Bone marrow (tissue), 2 donors: ENCODE measurements around the gene PANK4.
"Not testable (repeated sequence)": the region's sequence is repeated elsewhere in the genome, so short reads cannot be mapped to it uniquely, and the experiment has no call there.

Experiments
- DNase-seq, 2 donors: peaks; one replicate each; lab custom pipeline; 2025; lab: John Stamatoyannopoulos, UW

PANK4 gene

DNA sequence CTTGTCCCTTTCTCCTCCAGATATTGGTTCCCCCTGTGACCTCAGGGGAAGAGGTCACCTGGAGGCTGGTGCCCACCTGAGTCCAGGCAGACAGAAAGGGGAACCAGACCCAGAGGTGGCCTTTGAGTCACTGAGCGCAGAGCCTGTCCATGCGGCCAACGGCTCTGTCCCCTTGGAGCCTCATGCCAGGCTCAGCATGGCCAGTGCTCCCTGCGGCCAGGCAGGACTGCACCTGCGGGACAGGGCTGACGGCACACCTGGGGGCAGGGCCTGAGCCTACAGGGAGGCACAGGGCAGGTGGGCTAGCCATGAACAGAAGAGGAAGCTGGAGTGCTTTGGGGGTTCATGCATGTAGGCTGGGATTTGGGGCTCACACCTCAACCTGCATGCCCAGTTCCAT is 32.5 kb upstream of the PANK4 start:
- no peak for DNase-seq

- DNase-seq = no peak
These were observed 32.0 kb upstream of the PANK4 start for GRCh38 chr1:2558420-2558819.

DNA sequence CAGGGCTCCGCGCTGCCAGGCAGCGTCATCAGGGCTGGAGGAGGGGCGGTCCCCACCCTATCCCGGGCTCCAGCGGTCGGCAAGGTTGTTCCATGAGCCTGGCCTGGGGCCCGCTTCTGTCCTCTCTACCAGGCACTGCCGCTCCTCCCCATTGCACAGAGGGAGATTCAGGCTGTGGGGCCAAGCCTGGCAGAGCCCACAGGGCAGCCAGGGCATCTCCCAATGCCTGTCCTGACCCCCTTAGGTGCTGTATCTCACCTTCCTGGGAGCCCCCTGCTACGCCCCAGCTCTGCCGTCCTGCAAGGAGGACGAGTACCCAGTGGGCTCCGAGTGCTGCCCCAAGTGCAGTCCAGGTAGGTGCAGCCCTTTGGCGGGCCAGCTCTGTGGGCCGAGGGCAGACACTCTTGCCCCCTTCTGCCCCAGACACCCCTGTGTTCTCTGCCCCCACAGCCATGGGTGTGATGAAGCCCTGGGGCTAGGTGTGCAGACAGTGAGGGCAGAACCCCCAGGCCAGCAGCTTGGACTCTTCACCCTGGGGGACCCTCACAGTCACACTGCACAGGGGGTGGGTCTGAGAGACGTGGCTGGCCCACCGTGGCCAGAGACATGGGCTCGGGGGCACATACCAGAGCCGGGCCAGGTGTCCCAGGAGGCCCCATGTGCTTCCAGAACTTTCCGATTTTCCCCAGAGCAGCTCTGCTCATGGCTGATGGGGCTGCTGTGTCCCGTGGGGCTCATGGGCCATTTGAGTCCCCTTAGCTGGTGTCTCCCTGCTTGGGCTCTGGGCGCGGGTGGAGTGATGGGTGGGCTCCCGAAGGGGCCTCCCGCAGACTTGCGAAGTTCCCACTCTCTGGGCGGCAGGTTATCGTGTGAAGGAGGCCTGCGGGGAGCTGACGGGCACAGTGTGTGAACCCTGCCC is 31.3 kb upstream of the PANK4 start:
- DNase-seq = no peak

DNA sequence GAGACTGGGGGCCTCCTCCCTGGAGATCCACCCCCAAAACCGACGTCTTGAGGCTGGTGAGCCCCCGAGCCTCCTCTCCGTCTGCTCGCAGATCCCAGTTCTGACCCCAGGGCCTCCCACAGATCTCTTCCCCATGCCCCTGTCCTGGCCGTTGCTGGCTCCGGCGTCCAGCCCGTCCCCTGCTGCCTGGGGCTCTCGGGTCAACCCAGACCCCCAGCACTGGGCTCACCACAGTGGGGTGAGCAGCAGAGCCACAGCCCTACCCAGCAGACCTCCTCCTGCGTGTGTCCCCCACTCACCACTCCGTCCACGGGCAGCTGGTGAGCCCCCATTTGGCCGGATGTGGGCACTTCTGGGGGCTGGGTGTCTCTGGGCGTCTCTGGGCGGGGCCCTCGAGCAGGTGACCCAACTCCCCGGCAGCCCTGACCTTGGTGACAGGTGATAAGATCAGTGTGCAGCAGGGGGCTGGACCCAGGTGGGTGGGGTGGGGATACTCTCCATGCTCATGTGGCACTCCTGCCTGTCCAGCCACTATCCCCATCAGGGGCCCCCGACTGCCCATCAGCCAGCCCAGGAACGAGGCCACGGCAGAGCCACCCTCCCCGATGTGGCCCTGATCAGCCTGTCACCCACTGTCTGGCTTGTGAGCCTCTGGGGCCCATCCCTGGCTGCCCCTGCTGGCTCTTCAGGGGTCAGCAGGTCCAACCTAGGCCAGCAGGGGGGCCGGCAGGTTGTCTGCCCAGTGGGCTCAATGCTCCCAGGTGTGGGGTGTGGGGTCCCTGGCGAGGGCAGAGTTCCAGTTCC is 30.5 kb upstream of the PANK4 start:
- no peak for DNase-seq

DNA sequence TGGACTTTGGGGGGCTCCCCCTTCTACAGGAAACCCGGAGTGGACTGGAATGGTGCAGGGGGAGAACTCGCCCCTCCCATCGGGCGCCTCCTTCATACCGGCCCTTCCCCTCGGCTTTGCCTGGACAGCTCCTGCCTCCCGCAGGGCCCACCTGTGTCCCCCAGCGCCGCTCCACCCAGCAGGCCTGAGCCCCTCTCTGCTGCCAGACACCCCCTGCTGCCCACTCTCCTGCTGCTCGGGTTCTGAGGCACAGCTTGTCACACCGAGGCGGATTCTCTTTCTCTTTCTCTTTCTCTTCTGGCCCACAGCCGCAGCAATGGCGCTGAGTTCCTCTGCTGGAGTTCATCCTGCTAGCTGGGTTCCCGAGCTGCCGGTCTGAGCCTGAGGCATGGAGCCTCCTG is 29.9 kb upstream of the PANK4 start, which contains the start of gene TNFRSF14:
TNFRSF14 (plus strand) TSS at position 95 of the 401 bp plus-strand sequence; CDS start at position 389, 294 bp downstream.
- peak; percentile 75 to 88 for DNase-seq

GRCh38 chr1:2555634-2556276 is 29.4 kb upstream of the PANK4 start:
- peak; percentile 62 to 73 for DNase-seq

GRCh38 chr1:2554621-2555387 is 28.4 kb upstream of the PANK4 start:
- no peak for DNase-seq

- DNase-seq = no peak
These were observed 27.6 kb upstream of the PANK4 start for GRCh38 chr1:2553871-2554620.

DNA sequence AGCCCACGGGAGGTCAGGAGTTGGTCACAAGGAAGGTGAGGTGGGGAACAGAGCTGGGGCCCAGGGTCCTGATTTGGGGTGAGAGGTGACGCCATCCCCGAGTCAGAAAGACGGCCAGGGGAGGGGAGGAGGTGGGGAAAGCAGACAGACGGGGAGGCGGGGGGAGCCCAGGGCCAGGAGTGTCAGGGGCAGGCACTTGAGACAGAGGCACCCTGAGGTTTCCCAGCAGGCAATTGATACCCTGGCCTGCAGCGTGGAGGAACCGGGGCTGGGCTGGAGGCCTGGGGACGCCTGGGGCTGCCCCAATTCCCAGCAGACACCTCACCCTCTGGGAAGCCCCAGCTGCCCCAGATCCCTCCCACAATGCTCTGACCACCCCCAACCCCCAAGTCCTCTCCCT is 26.7 kb upstream of the PANK4 start:
- not testable (repeated sequence) for DNase-seq

DNA sequence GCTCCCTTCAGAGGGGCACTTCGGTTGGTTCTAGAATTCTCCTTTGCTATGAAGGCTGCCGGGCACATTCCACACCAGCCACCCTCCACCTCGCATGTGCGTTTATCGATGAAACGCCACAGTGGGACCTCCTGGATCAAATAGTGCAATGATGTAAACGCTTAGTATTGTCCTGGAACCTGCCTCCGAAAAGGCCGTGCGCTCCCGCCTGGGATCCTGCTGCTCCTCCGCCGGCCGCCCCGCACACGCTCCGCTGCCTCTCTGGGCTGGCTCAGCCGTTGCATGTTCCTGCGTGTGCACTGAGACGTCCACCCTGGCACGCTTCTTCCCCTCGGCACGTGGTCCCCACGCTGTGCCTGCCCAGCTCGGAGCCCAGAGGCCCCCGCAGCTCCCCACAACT is 25.8 kb upstream of the PANK4 start:
- DNase-seq = no peak

- not testable (repeated sequence) for DNase-seq
These were observed 25.1 kb upstream of the PANK4 start for GRCh38 chr1:2551544-2551943.

DNA sequence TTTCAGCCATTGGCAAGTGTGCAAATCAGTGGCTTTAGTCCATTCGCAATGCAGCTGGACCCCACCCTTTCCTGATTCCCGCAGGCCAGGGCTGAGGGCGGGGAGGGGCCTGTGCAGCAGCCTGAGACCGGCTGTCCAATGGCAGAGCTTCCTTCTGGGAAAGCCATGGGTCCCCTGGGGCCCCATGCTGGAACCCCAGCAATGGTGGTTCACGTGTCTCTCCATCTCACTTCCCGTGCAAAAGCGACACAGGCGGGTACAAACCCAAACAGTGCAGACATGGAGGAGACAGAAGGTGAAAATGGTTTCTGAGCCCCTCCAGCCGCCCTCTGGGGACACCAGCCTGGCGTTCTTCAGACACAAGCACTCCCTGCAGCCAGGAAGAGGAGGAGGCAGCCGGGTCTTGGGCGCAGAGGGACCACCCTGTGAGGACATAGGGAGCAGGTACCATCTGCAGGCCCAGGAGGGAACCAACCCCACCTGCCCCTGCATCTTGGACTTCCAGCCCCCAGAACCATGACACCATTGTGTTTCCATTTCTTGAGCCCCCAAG is 24.0 kb upstream of the PANK4 start:
- DNase-seq = not testable (repeated sequence)

- not testable (repeated sequence) for DNase-seq
These were observed 23.1 kb upstream of the PANK4 start for GRCh38 chr1:2549367-2550029.

- peak; percentile 29 to 63 for DNase-seq
These were observed 21.7 kb upstream of the PANK4 start for GRCh38 chr1:2548068-2548589.

GRCh38 chr1:2547210-2548067 is 21.0 kb upstream of the PANK4 start:
- no peak for DNase-seq

- DNase-seq = peak; percentile 37 to 70
These were observed 20.3 kb upstream of the PANK4 start for GRCh38 chr1:2546515-2547209.

DNA sequence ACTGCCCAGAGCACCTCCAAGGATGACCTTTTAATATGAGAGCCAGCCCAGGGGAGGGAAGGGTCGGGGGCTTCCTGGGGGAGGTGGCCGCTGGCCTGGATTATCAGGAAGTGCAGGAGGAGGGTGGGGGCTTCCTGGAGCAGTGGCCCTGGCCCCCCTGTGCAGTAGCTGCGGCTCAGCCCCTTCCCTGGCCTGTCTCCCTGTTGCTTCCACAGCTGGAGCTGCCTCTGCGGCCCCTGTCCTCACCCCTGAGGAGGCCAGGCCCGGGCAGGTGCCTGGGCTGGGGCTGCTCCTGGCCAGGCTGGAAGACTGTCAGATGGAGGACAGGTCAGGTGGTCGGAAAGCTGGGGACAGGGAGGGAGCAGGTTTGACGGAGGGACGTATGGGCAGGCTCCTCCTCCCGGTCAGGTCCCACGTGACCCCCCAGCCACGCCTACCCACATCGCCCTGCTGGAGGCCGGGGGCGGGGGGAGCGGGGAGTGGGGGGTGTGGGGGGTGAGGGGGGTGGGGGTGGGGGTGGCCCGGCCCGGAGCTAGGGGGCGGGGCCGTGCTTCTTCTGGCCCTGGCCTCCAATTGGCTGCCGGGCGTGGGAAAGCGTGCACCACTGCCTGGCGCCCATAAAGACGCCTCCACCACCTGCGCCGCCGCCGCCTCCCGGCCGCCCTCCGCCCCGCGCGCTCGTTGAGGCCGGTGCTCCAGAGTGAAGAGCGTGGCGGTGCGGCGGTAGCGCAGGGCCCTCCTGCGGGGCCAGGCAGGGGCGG is 19.5 kb upstream of the PANK4 start:
- DNase-seq = peak; percentile 55 to 70
